Upper lobe of left lung (tissue), 6 donors: ENCODE results near the gene TBC1D9B. TPM values are rescaled to one million over a fixed set of nuclear protein-coding genes. Genes with fewer than 3 reads are reported as not detected.

Experiments used
- ATAC-seq, 2 donors: fragments of 200-7000 bp; cut with Tn5 transposase; one replicate each; pipeline ENCODE4 v1.9.1; 2022; ENCODE audit warnings: mild to moderate bottlenecking in 2 of 2, moderate library complexity in 2 of 2; ENCODE audit not compliant: low FRiP score in 2 of 2
- DNase-seq, 2 donors: peaks; one replicate each; pipeline ENCODE4 v3.0.0-alpha.2; 2019 to 2020
- H3K27ac ChIP-seq, 4 donors: fragments of 200-600 bp; sonication (generic); one replicate each; pipeline ENCODE4 v1.5.1; 2016 to 2019
- H3K27me3 ChIP-seq, 4 donors: fragments of 200-600 bp; sonication (generic); one replicate each; pipeline ENCODE4 v1.5.1; 2017 to 2019
- H3K36me3 ChIP-seq, 4 donors: fragments of 200-600 bp; sonication (generic); one replicate each; pipeline ENCODE4 v1.5.1; 2016 to 2019
- H3K4me1 ChIP-seq, 4 donors: fragments of 200-600 bp; sonication (generic); one replicate each; pipeline ENCODE4 v1.5.1; 2018 to 2019
- H3K4me3 ChIP-seq, 4 donors: fragments of 200-600 bp; sonication (generic); one replicate each; pipeline ENCODE4 v1.5.1; 2017 to 2019; ENCODE audit warnings: mild to moderate bottlenecking in 2 of 4, moderate library complexity in 1 of 4
- H3K9me3 ChIP-seq, 4 donors: fragments of 200-600 bp; sonication (generic); one replicate each; pipeline ENCODE4 v1.5.1; 2018 to 2019
- CTCF ChIP-seq, 6 experiments: fragments of 450-650 bp in 4 of 6; fragments of 200-600 bp in 2 of 6; sonication (generic) in 2 of 6; IDR thresholded peaks; one replicate each; pipeline ENCODE4 v1.5.1; 2016 to 2019; ENCODE audit warnings: antibody characterized with exemption in 6 of 6
- EP300 ChIP-seq, 4 donors: sonication (generic); formaldehyde crosslinking; IDR thresholded peaks; one replicate each; pipeline ENCODE4 v1.5.1; 2017; ENCODE audit warnings: antibody characterized with exemption in 4 of 4, control low read depth in 2 of 4
- POLR2A ChIP-seq, 4 donors: fragments of 450-650 bp; IDR thresholded peaks; one replicate each; pipeline ENCODE4 v1.5.1; 2016 to 2017; ENCODE audit warnings: antibody characterized with exemption in 4 of 4, mild to moderate bottlenecking in 2 of 4
- POLR2AphosphoS5 ChIP-seq, 2 donors: sonication (generic); formaldehyde crosslinking; IDR thresholded peaks; one replicate each; pipeline ENCODE4 v1.5.1; 2017; ENCODE audit warnings: antibody characterized with exemption in 2 of 2
- WGBS, 2 donors: methylation state at CpG; one replicate each; pipeline ENCODE4 v1.1.5; 2017 to 2018; 5-methylcytosine and 5-hydroxymethylcytosine counted together
- total RNA-seq, 6 donors: library from RNA; depleted of rRNA in 4 of 6; stranded (reverse); fragments of >200 nt in 4 of 6; gene quantifications; one replicate each; pipeline versions ENCODE4 v1.1.0 to v1.2.1, GENCODE V29; 2016 to 2021
- donor health status: DM: no; HTN: no; CAD: no; lungs with moderate emphysema.
- donor health status: DM: no; HTN: yes; CAD: no; lungs with severe emphysema.

The TBC1D9B gene
- total RNA-seq, 6 donors from 2014 or later, result 66.4 to 228 (median 110) TPM

GRCh38 chr5:179863449-179864085, 44.1 kb downstream of the TBC1D9B start:
- ATAC-seq, result no peak
- 94 to 97% methylated on average over 19 to 29 of the region's 31 CpGs for WGBS, 2 donors
- H3K36me3 ChIP-seq, result peaks cover 0 to 61% (median 50%) of the 10 kb centered on the region in 4 donors

GRCh38 chr5:179862891-179863290, 44.8 kb downstream of the TBC1D9B start:
- no peaks in the 10 kb centered on the region for H3K9me3 ChIP-seq
- DNase-seq (no peak), ATAC-seq (no peak)
- peaks cover 4 to 13% (median 6%) of the 10 kb centered on the region in 4 donors for H3K4me1 ChIP-seq
- H3K27me3 ChIP-seq, result no peaks in the 10 kb centered on the region
- no peak for TF ChIP-seq CTCF (IDR thresholded peaks at IDR 0.05)
- TF ChIP-seq POLR2AphosphoS5 (IDR thresholded peaks at IDR 0.05), result no peak
- no peak for TF ChIP-seq POLR2A (IDR thresholded peaks at IDR 0.05)
- no peak for TF ChIP-seq EP300 (IDR thresholded peaks at IDR 0.05)
- 99 to 100% methylated on average over 4 to 9 of the region's 9 CpGs for WGBS, 2 donors
- H3K36me3 ChIP-seq, result peaks cover 0 to 57% (median 46%) of the 10 kb centered on the region in 4 donors
- no peak overlapping the region for H3K27ac ChIP-seq
- no peak overlapping the region for H3K4me3 ChIP-seq

More at GRCh38 chr5:179863449-179864085, 44.1 kb downstream of the TBC1D9B start:
- Histone ChIP-seq H3K27me3 (no peaks in the 10 kb centered on the region), H3K9me3 (no peaks in the 10 kb centered on the region), H3K27ac (no peak overlapping the region), H3K4me1 (peaks cover 4 to 12% (median 5%) of the 10 kb centered on the region in 4 donors), H3K4me3 (no peak overlapping the region)
- peak in 1 of 2 donors; percentile 74 for DNase-seq
- TF ChIP-seq EP300 (IDR thresholded peaks at IDR 0.05) (no peak), POLR2A (IDR thresholded peaks at IDR 0.05) (no peak), CTCF (IDR thresholded peaks at IDR 0.05) (no peak), POLR2AphosphoS5 (IDR thresholded peaks at IDR 0.05) (no peak)

GRCh38 chr5:179862296-179862695, 45.4 kb downstream of the TBC1D9B start:
- Histone ChIP-seq H3K36me3 (peaks cover 0 to 51% (median 43%) of the 10 kb centered on the region in 4 donors), H3K9me3 (no peaks in the 10 kb centered on the region)

GRCh38 chr5:179860301-179860700, 47.4 kb downstream of the TBC1D9B start:
- Histone ChIP-seq H3K4me3 (no peak overlapping the region), H3K36me3 (peaks cover 0 to 31% (median 29%) of the 10 kb centered on the region in 4 donors), H3K9me3 (no peaks in the 10 kb centered on the region), H3K27ac (no peak overlapping the region), H3K4me1 (peaks cover 7 to 23% (median 11%) of the 10 kb centered on the region in 4 donors), H3K27me3 (no peaks in the 10 kb centered on the region)
- TF ChIP-seq POLR2A (IDR thresholded peaks at IDR 0.05) (no peak), EP300 (IDR thresholded peaks at IDR 0.05) (no peak), CTCF (IDR thresholded peaks at IDR 0.05) (no peak), POLR2AphosphoS5 (IDR thresholded peaks at IDR 0.05) (no peak)
- DNase-seq, result no peak
- WGBS, 2 donors, result 65 to 87% methylated on average over 11 of the region's 11 CpGs
- ATAC-seq, result no peak

More at GRCh38 chr5:179862296-179862695, 45.4 kb downstream of the TBC1D9B start:
- H3K27me3 ChIP-seq, result no peaks in the 10 kb centered on the region
- H3K4me1 ChIP-seq, result peaks cover 7 to 19% (median 10%) of the 10 kb centered on the region in 4 donors
- H3K4me3 ChIP-seq, result no peak overlapping the region
- no peak for ATAC-seq
- WGBS, 2 donors, result 81 to 100% methylated on average over 1 to 2 of the region's 2 CpGs
- no peak overlapping the region for H3K27ac ChIP-seq
- TF ChIP-seq POLR2A (IDR thresholded peaks at IDR 0.05), result no peak
- no peak for TF ChIP-seq CTCF (IDR thresholded peaks at IDR 0.05)
- no peak for TF ChIP-seq POLR2AphosphoS5 (IDR thresholded peaks at IDR 0.05)
- no peak for TF ChIP-seq EP300 (IDR thresholded peaks at IDR 0.05)
- no peak for DNase-seq
